Measurements from ENCODE around the gene UFD1. TPM values are rescaled to one million over a fixed set of nuclear protein-coding genes. Genes with fewer than 3 reads are reported as not detected.

The UFD1 gene
- total and polyA plus RNA-seq, 2 of the 13 experiments (the other 11 are each of a cell fraction or from before 2014, with no cell fraction given) = 47.9 to 51.1 TPM

- Histone ChIP-seq H3K36me3 (replicated peaks in 1 of 2; ENCODE audit: control insufficient read depth in 1 of 2, insufficient read depth in 2 of 2, low read length in 2 of 2) (peaks cover 8 to 41% of the 10 kb centered on the region in 2 experiments), H2AFZ (ENCODE audit: low read length) (no peak overlapping the region), H3K27ac (ENCODE audit: extremely low read length, insufficient read depth, low read length) (no peak overlapping the region), H3K27me3 (ENCODE audit: control insufficient read depth in 1 of 2, insufficient read depth in 2 of 2, low read length in 2 of 2) (no peaks in the 10 kb centered on the region), H3K4me1 (ENCODE audit: insufficient read depth, low read length) (peaks cover 10% of the 10 kb centered on the region), H3K79me2 (ENCODE audit: insufficient read depth, low read length) (peaks cover 21% of the 10 kb centered on the region), H3K4me3 (replicated peaks in 1 of 3; ENCODE audit: insufficient read depth in 1 of 3, low read depth in 2 of 3, low read length in 3 of 3) (no peak overlapping the region), H4K20me1 (ENCODE audit: insufficient read depth, low read length) (no peaks in the 10 kb centered on the region), H3K9ac (ENCODE audit: insufficient read depth, low read depth, low read length) (no peak overlapping the region), H3K9me3 (ENCODE audit: low read length) (no peaks in the 10 kb centered on the region), H3K4me2 (ENCODE audit: low read depth, low read length) (no peak overlapping the region)
- CTCF ChIA-PET (ENCODE audit: low intra/inter-chr PET ratio, low total read pairs) = no interaction called here
- ATAC-seq (no peak), DNase-seq (ENCODE audit: low spot score) (no peak), FAIRE-seq (no peak)
- 97% methylated on average over 7 of the region's 8 CpGs for WGBS (ENCODE audit: low lambda C conversion rate)
- in situ Hi-C loops (cut with HindIII; ENCODE audit: extremely low pct_ligation_motif_present, low pct_unique_long_range_greater_than_20kb) = no loop called here
- BruUV-seq (replicated peaks) = no TSS peak
- intact Hi-C loops (cut with micrococcal nuclease; ENCODE audit: unreplicated experiment) = no loop called here
- TF ChIP-seq ZNF546 (CRISPR knock-in tag; conservative IDR thresholded peaks at IDR 0.05) = no peak
- no peak for TF ChIP-seq CSRNP2 (CRISPR knock-in tag; conservative IDR thresholded peaks at IDR 0.05; ENCODE audit: low read depth)
- no peak for TF ChIP-seq ATM (IDR thresholded peaks at IDR 0.05; ENCODE audit: borderline replicate concordance)
- TF ChIP-seq ATF5 (CRISPR knock-in tag; IDR thresholded peaks at IDR 0.05; ENCODE audit: low read depth) = no peak
- no peak for TF ChIP-seq RFXAP (CRISPR knock-in tag; IDR thresholded peaks at IDR 0.05; ENCODE audit: borderline replicate concordance)
- no peak for TF ChIP-seq ZFP36L1 (CRISPR knock-in tag; IDR thresholded peaks at IDR 0.05)
- TF ChIP-seq CEBPG (CRISPR knock-in tag; IDR thresholded peaks at IDR 0.05) = no peak
- TF ChIP-seq ZNF468 (CRISPR knock-in tag; IDR thresholded peaks at IDR 0.05) = no peak
- no peak for TF ChIP-seq MED1 (CRISPR knock-in tag; IDR thresholded peaks at IDR 0.05)
- TF ChIP-seq BCLAF1 (IDR thresholded peaks at IDR 0.05) = no peak
- no peak for TF ChIP-seq ZNF672 (CRISPR knock-in tag; IDR thresholded peaks at IDR 0.05)
- TF ChIP-seq ZNF253 (CRISPR knock-in tag; IDR thresholded peaks at IDR 0.05; ENCODE audit: borderline replicate concordance) = no peak
- no peak for TF ChIP-seq TFAP4 (IDR thresholded peaks at IDR 0.05; ENCODE audit: borderline replicate concordance, low read depth)
- TF ChIP-seq ZNF431 (CRISPR knock-in tag; IDR thresholded peaks at IDR 0.05; ENCODE audit: borderline replicate concordance, low read depth) = no peak
- POLR2A ChIA-PET = no interaction called here
Measured at GRCh38 chr22:19440411-19441195, 38.4 kb downstream of the UFD1 start.

Data from HepG2 (cell line).